SKM-1 treated with dmso at 0.1 percent for 144 hours (cell line): ENCODE data around the gene CCDC192.
"Not testable (repeated sequence)": the region's sequence is repeated elsewhere in the genome, so short reads cannot be mapped to it uniquely, and the experiment has no call there.

Experiments used
- DNase-seq: peaks from one replicate; lab custom pipeline; 2025; ENCODE audit not compliant: unreplicated experiment; lab: John Stamatoyannopoulos, UW

Gene CCDC192

GRCh38 chr5:127697894-127698600 is 5.1 kb upstream of the CCDC192 start:
- no peak for DNase-seq

- no peak for DNase-seq
Measured at GRCh38 chr5:127699416-127699815, 3.8 kb upstream of the CCDC192 start.

GRCh38 chr5:127700237-127700766 is 2.9 kb upstream of the CCDC192 start:
- no peak for DNase-seq

GRCh38 chr5:127702434-127702833 is 757 bp upstream of the CCDC192 start:
- DNase-seq = no peak

GRCh38 chr5:127705120-127705892 is 2.1 kb downstream of the CCDC192 start:
- DNase-seq = peak; percentile 5

GRCh38 chr5:127706691-127707090 is 3.5 kb downstream of the CCDC192 start:
- DNase-seq = no peak

GRCh38 chr5:127707209-127707608 is 4.0 kb downstream of the CCDC192 start:
- DNase-seq = no peak

GRCh38 chr5:127713083-127713482 is 9.9 kb downstream of the CCDC192 start:
- DNase-seq = not testable (repeated sequence)

GRCh38 chr5:127718181-127718580 is 15.0 kb downstream of the CCDC192 start:
- DNase-seq = no peak

GRCh38 chr5:127723571-127723970 is 20.4 kb downstream of the CCDC192 start:
- peak; percentile 86 for DNase-seq

GRCh38 chr5:127725673-127726072 is 22.5 kb downstream of the CCDC192 start:
- DNase-seq = no peak

- DNase-seq = no peak
Measured at GRCh38 chr5:127732963-127733362, 29.8 kb downstream of the CCDC192 start.

GRCh38 chr5:127739348-127739747 is 36.2 kb downstream of the CCDC192 start:
- not testable (repeated sequence) for DNase-seq

GRCh38 chr5:127739807-127740384 is 36.7 kb downstream of the CCDC192 start:
- no peak for DNase-seq

- no peak for DNase-seq
Measured at GRCh38 chr5:127741412-127741811, 38.2 kb downstream of the CCDC192 start.

- no peak for DNase-seq
Measured at GRCh38 chr5:127744241-127744640, 41.0 kb downstream of the CCDC192 start.

GRCh38 chr5:127746756-127747155 is 43.6 kb downstream of the CCDC192 start:
- DNase-seq = no peak

GRCh38 chr5:127752503-127753265 is 49.5 kb downstream of the CCDC192 start:
- DNase-seq = not testable (repeated sequence)

GRCh38 chr5:127754259-127754658 is 51.1 kb downstream of the CCDC192 start:
- DNase-seq = no peak

GRCh38 chr5:127754706-127755105 is 51.5 kb downstream of the CCDC192 start:
- no peak for DNase-seq

- peak; percentile 32 for DNase-seq
Measured at GRCh38 chr5:127757576-127757975, 54.4 kb downstream of the CCDC192 start.
